IMR-90 (cell line): Measurements from ENCODE around the gene ZFAND6. TPM values are rescaled to one million over a fixed set of nuclear protein-coding genes. Genes with fewer than 3 reads are reported as not detected.

Experiments used
- ATAC-seq: fragments of 200-7000 bp; cut with Tn5 transposase; 2 replicates; pipeline ENCODE4 v1.9.1; 2020; ENCODE audit warnings: low read depth, mild to moderate bottlenecking, moderate library complexity
- BruUV-seq: library from RNA; stranded (reverse); fragments of 400-500 nt; replicated peaks from 2 replicates; lab custom pipeline; 2021; lab: Mats Ljungman, UMichigan
- CTCF ChIA-PET: fragments of 300-600 bp; formaldehyde crosslinking; extraction: SDS; loops from one replicate; lab custom pipeline; 2021; ENCODE audit warnings: antibody characterized with exemption; lab: Yijun Ruan, JAX
- POLR2A ChIA-PET: fragments of 300-600 bp; sonication (Branson Sonifier 250); formaldehyde crosslinking; loops from one replicate; lab custom pipeline; 2022; ENCODE audit warnings: antibody characterized with exemption; ENCODE audit not compliant: unreplicated experiment; lab: Charles Lee
- DNase-seq: peaks from one replicate; pipeline ENCODE4 v3.0.0; 2013
- H2AFZ ChIP-seq: replicated peaks from 2 replicates; pipeline ENCODE3; 2013; ENCODE audit warnings: low read length, mild to moderate bottlenecking; ENCODE audit not compliant: poor library complexity
- H2AK5ac ChIP-seq: 2 replicates; pipeline ENCODE4 v1.6.1; 2013; ENCODE audit warnings: low read depth, low read length, inconsistent platforms
- H2AK9ac ChIP-seq: replicated peaks from 2 replicates; pipeline ENCODE3; 2013; ENCODE audit warnings: mild to moderate bottlenecking, low read depth, low read length, moderate library complexity; ENCODE audit not compliant: poor library complexity
- H2BK120ac ChIP-seq: 2 replicates; pipeline ENCODE4 v1.6.1; 2013; ENCODE audit warnings: low read depth, low read length, inconsistent platforms
- H2BK15ac ChIP-seq: 3 replicates; pipeline ENCODE4 v1.6.1; 2013; ENCODE audit warnings: low read depth, low read length, inconsistent platforms
- H2BK20ac ChIP-seq: 2 replicates; pipeline ENCODE4 v1.6.1; 2013; ENCODE audit warnings: low read depth, mild to moderate bottlenecking, inconsistent platforms, low read length, moderate library complexity
- H2BK5ac ChIP-seq: 2 replicates; pipeline ENCODE4 v1.6.1; 2013; ENCODE audit warnings: mild to moderate bottlenecking, low read depth, low read length, inconsistent platforms; ENCODE audit not compliant: poor library complexity, severe bottlenecking
- H3K14ac ChIP-seq: replicated peaks from 2 replicates; pipeline ENCODE4 v1.6.1; 2013; ENCODE audit warnings: low read depth, low read length, inconsistent platforms
- H3K18ac ChIP-seq: 2 replicates; pipeline ENCODE4 v1.6.1; 2013; ENCODE audit warnings: low read depth, low read length, control low read depth
- H3K23ac ChIP-seq: 2 replicates; pipeline ENCODE4 v1.6.1; 2013; ENCODE audit warnings: low read depth, low read length, inconsistent platforms
- H3K27ac ChIP-seq: 2 replicates; pipeline ENCODE4 v1.5.1; 2013; ENCODE audit warnings: mild to moderate bottlenecking, control low read depth, low read length; ENCODE audit not compliant: insufficient read depth
- H3K27me3 ChIP-seq: 2 replicates; pipeline ENCODE4 v1.6.1; 2013; ENCODE audit warnings: low read length; ENCODE audit not compliant: control insufficient read depth, insufficient read depth
- H3K36me3 ChIP-seq: 2 replicates; pipeline ENCODE4 v1.6.1; 2013; ENCODE audit warnings: low read length, mixed read lengths; ENCODE audit not compliant: control insufficient read depth, insufficient read depth
- H3K4ac ChIP-seq: 2 replicates; pipeline ENCODE4 v1.6.1; 2013; ENCODE audit warnings: low read depth, low read length, inconsistent platforms
- H3K4me1 ChIP-seq: 2 replicates; pipeline ENCODE4 v1.6.1; 2013; ENCODE audit warnings: low read length, mixed read lengths; ENCODE audit not compliant: control insufficient read depth, insufficient read depth
- H3K4me2 ChIP-seq: 2 replicates; pipeline ENCODE4 v1.6.1; 2013; ENCODE audit warnings: low read depth, mild to moderate bottlenecking, control low read depth, low read length, moderate library complexity
- H3K4me3 ChIP-seq: 2 replicates; pipeline ENCODE4 v1.5.1; 2013; ENCODE audit warnings: low read depth, mild to moderate bottlenecking, control low read depth, low read length, moderate library complexity; ENCODE audit not compliant: insufficient read depth
- H3K56ac ChIP-seq: 2 replicates; pipeline ENCODE4 v1.6.1; 2013; ENCODE audit warnings: low read length, inconsistent platforms; ENCODE audit not compliant: insufficient read depth; ENCODE audit errors: extremely low read depth
- H3K79me1 ChIP-seq, 2 experiments: 2 replicates each; pipeline ENCODE4 v1.6.1; 2013; ENCODE audit warnings: low read length in 2 of 2, inconsistent platforms in 1 of 2, low read depth in 1 of 2
- H3K9ac ChIP-seq: 2 replicates; pipeline ENCODE4 v1.6.1; 2013; ENCODE audit warnings: low read depth, low read length, control low read depth
- H3K9me1 ChIP-seq: 2 replicates; pipeline ENCODE4 v1.6.1; 2013; ENCODE audit warnings: low read length, inconsistent platforms; ENCODE audit not compliant: insufficient read depth
- H3K9me3 ChIP-seq: 2 replicates; pipeline ENCODE4 v1.6.1; 2013; ENCODE audit warnings: low read length; ENCODE audit not compliant: control insufficient read depth, insufficient read depth
- H4K20me1 ChIP-seq: 2 replicates; pipeline ENCODE4 v1.6.1; 2013; ENCODE audit warnings: low read length, inconsistent platforms; ENCODE audit not compliant: insufficient read depth
- H4K5ac ChIP-seq: 2 replicates; pipeline ENCODE4 v1.6.1; 2013; ENCODE audit warnings: mild to moderate bottlenecking, low read depth, low read length, control low read depth
- H4K8ac ChIP-seq, 2 experiments: 2 replicates each; pipeline ENCODE4 v1.6.1; 2013; ENCODE audit warnings: low read depth in 2 of 2, low read length in 2 of 2, control low read depth in 1 of 2, inconsistent platforms in 1 of 2
- H4K91ac ChIP-seq: 2 replicates; pipeline ENCODE4 v1.6.1; 2013; ENCODE audit warnings: low read depth, low read length, inconsistent platforms; ENCODE audit not compliant: insufficient read depth
- CHD1 ChIP-seq: IDR thresholded peaks from 2 replicates; pipeline ENCODE4 v1.6.1; 2012; ENCODE audit warnings: low read depth, low read length, improper control_type of control experiment
- ELK1 ChIP-seq: fragments of 150-350 bp; IDR thresholded peaks from 2 replicates; pipeline ENCODE4 v1.6.1; 2016; ENCODE audit warnings: low read depth, mild to moderate bottlenecking, low read length, moderate library complexity, borderline replicate concordance
- MAZ ChIP-seq: IDR thresholded peaks from 2 replicates; pipeline ENCODE4 v1.6.1; 2012; ENCODE audit warnings: low read depth, mild to moderate bottlenecking, low read length, improper control_type of control experiment, moderate library complexity, borderline replicate concordance
- RCOR1 ChIP-seq: IDR thresholded peaks from 2 replicates; pipeline ENCODE4 v1.6.1; 2012; ENCODE audit warnings: mild to moderate bottlenecking, low read length, improper control_type of control experiment; ENCODE audit not compliant: insufficient replicate concordance
- RFX5 ChIP-seq: IDR thresholded peaks from 2 replicates; pipeline ENCODE4 v1.8.0; 2012; ENCODE audit warnings: low read depth, mild to moderate bottlenecking, low read length, moderate library complexity
- SMC3 ChIP-seq: fragments of 150-350 bp; IDR thresholded peaks from 2 replicates; pipeline ENCODE4 v1.6.1; 2016; ENCODE audit warnings: low read depth, mild to moderate bottlenecking, antibody characterized with exemption, low read length, moderate library complexity
- WGBS, 2 experiments: methylation state at CpG; one replicate each; pipeline versions ENCODE4 v1.1.5 to v1.1.7; 2013; ENCODE audit warnings: missing lambda C conversion rate in 2 of 2; ENCODE audit not compliant: insufficient read length in 1 of 2; ENCODE audit errors: extremely low coverage in 2 of 2; 5-methylcytosine and 5-hydroxymethylcytosine counted together
- dilution Hi-C: fragments of 300-500 bp; cut with HindIII; formaldehyde crosslinking; loops from one replicate; pipeline ENCODE4 v1.14.3; 2018; ENCODE audit warnings: low sequenced_read_pairs; ENCODE audit not compliant: unreplicated experiment
- in situ Hi-C: fragments of 300-500 bp; cut with MboI; formaldehyde crosslinking; loops from 3 replicates; pipeline ENCODE4 v1.14.3; 2019; ENCODE audit warnings: low sequenced_read_pairs, inconsistent platforms, mixed read lengths
- intact Hi-C: fragments of 100-400 bp; cut with micrococcal nuclease; formaldehyde crosslinking; loops from 2 replicates; pipeline ENCODE4 v1.10.0; 2022
- polyA plus RNA-seq, 3 experiments: library from polyadenylated mRNA; depleted of rRNA; stranded (reverse); fragments of >200 nt; gene quantifications; 2 replicates each; pipeline ENCODE4 v1.2.3, GENCODE V29; 2012; ENCODE audit warnings: low replicate concordance in 1 of 3
- total RNA-seq: library from RNA; depleted of rRNA; stranded (reverse); fragments of >200 nt; gene quantifications from 2 replicates; pipeline ENCODE4 v1.2.3, GENCODE V29; 2012

The ZFAND6 gene
- total and polyA plus RNA-seq, 2 of the 4 experiments (the other 2 are of a cell fraction): 77.5 to 96.4 TPM

GRCh38 chr15:80175436-80175835, 116.0 kb downstream of the ZFAND6 start (continued):
- TF ChIP-seq ELK1 (no peak), MAZ (no peak), CHD1 (no peak)

GRCh38 chr15:80176443-80176842, 117.0 kb downstream of the ZFAND6 start:
- in situ Hi-C loops (loop anchor here (10.0 kb wide), 1 partner anchor 272 kb away; no protein-coding TSS in a partner anchor), dilution Hi-C loops (no loop called here), intact Hi-C loops (loop anchor here (10.0 kb wide), 1 partner anchor 252 kb away; no protein-coding TSS in a partner anchor)
- H3K9me1 ChIP-seq: peaks cover 33% of the 10 kb centered on the region
- H3K36me3 ChIP-seq: peaks cover 23% of the 10 kb centered on the region
- no peak overlapping the region for H3K18ac ChIP-seq
- no peak overlapping the region for H4K91ac ChIP-seq
- POLR2A ChIA-PET: no interaction called here
- H3K9me3 ChIP-seq: no peaks in the 10 kb centered on the region; the same call in 1 of the 2 replicates
- H3K14ac ChIP-seq: no peak overlapping the region
- DNase-seq: no peak
- H3K56ac ChIP-seq: no peak overlapping the region
- peaks cover 3 to 25% of the 10 kb centered on the region in 2 experiments for H3K79me1 ChIP-seq
- H3K4ac ChIP-seq: no peak overlapping the region
- H3K4me3 ChIP-seq: no peak overlapping the region
- no peak overlapping the region for H4K5ac ChIP-seq
- no peak overlapping the region for H4K8ac ChIP-seq
- H3K4me2 ChIP-seq: no peak overlapping the region
- H3K4me1 ChIP-seq: peaks cover 20% of the 10 kb centered on the region
- H3K23ac ChIP-seq: no peak overlapping the region
- no peak overlapping the region for H2BK20ac ChIP-seq
- H2BK5ac ChIP-seq: no peak overlapping the region
- CTCF ChIA-PET: no interaction called here
- no peaks in the 10 kb centered on the region for H3K27me3 ChIP-seq
- H2AK5ac ChIP-seq: peak overlapping the region; percentile 59
- BruUV-seq: no TSS peak
- H4K20me1 ChIP-seq: 0 out of 2 replicates have a peak, but pooled peaks cover 8% of the 10 kb centered on the region
- peak overlapping the region; percentile 65; the same call in 1 of the 3 replicates for H2BK15ac ChIP-seq
- H2AFZ ChIP-seq: no peak overlapping the region
- no peak overlapping the region for H2BK120ac ChIP-seq
- ATAC-seq: no peak
- no peak overlapping the region for H3K27ac ChIP-seq
- H2AK9ac ChIP-seq: no peak overlapping the region
- TF ChIP-seq SMC3 (no peak), ELK1 (no peak), RFX5 (no peak), RCOR1 (no peak)
- H3K9ac ChIP-seq: no peak overlapping the region
- WGBS, 2 experiments: 100% methylated on average over 2 of the region's 6 CpGs; no CpG with 5 or more reads in 1 of the 2 experiments
